HAP-1 (cell line): ENCODE results near the gene TRAPPC12.
"Not testable (repeated sequence)": the region's sequence is repeated elsewhere in the genome, so short reads cannot be mapped to it uniquely, and the experiment has no call there.

Experiments used
- DNase-seq, 2 experiments: peaks; one replicate each; pipeline ENCODE4 v3.0.0-alpha.2; 2016 to 2020; ENCODE audit warnings: low spot score in 2 of 2
- H3K27me3 ChIP-seq: fragments of 250-450 bp; sonication (Bioruptor Pico); 2 replicates; pipeline ENCODE4 v1.5.1; 2020; ENCODE audit warnings: low read depth, mild to moderate bottlenecking, moderate library complexity
- H3K36me3 ChIP-seq: fragments of 250-450 bp; sonication (Bioruptor Pico); replicated peaks from 2 replicates; pipeline ENCODE4 v1.5.1; 2020; ENCODE audit warnings: mild to moderate bottlenecking
- H3K4me1 ChIP-seq: fragments of 250-450 bp; sonication (Bioruptor Pico); 2 replicates; pipeline ENCODE4 v1.5.1; 2020; ENCODE audit warnings: mild to moderate bottlenecking
- H3K4me3 ChIP-seq: fragments of 250-450 bp; sonication (Bioruptor Pico); 2 replicates; pipeline ENCODE4 v1.5.1; 2020; ENCODE audit warnings: mild to moderate bottlenecking, moderate library complexity
- H3K9me3 ChIP-seq: fragments of 250-450 bp; sonication (Bioruptor Pico); 2 replicates; pipeline ENCODE4 v1.5.1; 2020; ENCODE audit warnings: mild to moderate bottlenecking, moderate library complexity
- in situ Hi-C: fragments of 300-500 bp; cut with MboI; formaldehyde crosslinking; loops from 3 replicates; pipeline ENCODE4 v1.14.3; 2020; ENCODE audit warnings: low sequenced_read_pairs, inconsistent platforms, mixed read lengths

TRAPPC12 gene

DNA sequence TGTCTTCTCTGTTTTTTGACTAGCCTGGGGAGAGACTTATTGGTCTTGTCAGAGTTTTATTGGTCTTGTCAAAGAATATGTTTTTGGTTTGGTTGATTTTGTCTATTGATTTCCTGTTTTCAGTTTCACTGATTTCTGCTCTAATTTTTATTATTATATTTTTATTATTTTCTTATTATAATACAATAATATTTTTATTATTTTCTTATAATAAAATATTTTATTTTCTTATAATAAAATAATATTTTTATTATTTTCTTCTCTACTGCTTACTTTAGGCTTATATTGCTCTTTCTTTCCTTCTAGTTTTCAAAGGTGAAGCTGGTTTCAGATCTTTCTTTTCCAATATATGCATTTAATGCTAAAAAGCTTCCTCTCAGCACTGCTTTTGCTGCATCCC is 62.0 kb downstream of the TRAPPC12 start:
- no peaks in the 10 kb centered on the region for H3K4me1 ChIP-seq
- DNase-seq = no peak
- in situ Hi-C loops = no loop called here
- no peaks in the 10 kb centered on the region for H3K27me3 ChIP-seq
- H3K4me3 ChIP-seq = no peak overlapping the region
- H3K9me3 ChIP-seq = no peaks in the 10 kb centered on the region
- peaks cover 19% of the 10 kb centered on the region for H3K36me3 ChIP-seq

DNA sequence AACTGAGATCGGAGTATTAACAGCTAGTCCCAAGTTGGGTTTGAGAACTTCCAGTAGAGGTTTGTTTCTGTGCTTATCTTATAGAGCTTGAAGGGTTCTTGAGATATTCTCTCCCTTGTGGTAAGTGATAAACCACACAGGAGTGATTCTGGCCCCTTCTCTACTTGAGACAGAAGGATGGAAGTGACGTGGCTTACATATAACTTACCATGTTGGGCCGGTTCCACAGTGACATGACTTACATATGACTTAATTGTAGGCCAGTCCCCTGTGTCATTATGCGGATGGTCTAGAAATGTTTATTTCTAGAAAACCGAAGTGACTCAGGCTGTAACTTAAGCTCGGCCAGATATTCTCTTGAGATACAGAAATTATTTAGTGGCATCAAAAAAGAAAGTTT is 62.7 kb downstream of the TRAPPC12 start:
- Histone ChIP-seq H3K27me3 (no peaks in the 10 kb centered on the region), H3K9me3 (no peaks in the 10 kb centered on the region), H3K4me1 (no peaks in the 10 kb centered on the region), H3K4me3 (no peak overlapping the region), H3K36me3 (peaks cover 20% of the 10 kb centered on the region)
- in situ Hi-C loops = no loop called here
- no peak for DNase-seq

DNA sequence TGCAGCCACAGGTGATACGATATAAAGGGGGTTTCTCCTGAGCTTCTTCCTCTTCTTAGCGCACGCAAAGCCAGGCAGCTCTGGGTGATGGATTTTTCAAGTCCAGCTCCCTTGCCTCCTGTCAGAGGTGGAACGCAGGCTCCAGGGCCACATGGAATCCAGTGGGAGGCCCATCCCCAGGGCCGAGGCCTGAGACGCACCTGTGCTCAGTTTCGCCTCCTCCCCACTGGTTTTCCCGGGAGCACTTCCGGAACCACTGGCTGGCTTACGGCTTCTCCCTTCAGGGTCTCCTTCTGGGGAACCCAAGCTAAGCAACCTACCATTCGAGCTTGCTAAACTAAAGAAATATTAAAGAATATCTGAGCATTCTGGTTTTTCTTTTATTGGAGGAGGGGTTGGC is 63.6 kb downstream of the TRAPPC12 start:
- no peaks in the 10 kb centered on the region for H3K27me3 ChIP-seq
- no peaks in the 10 kb centered on the region for H3K4me1 ChIP-seq
- DNase-seq = no peak
- H3K36me3 ChIP-seq = peaks cover 20% of the 10 kb centered on the region
- in situ Hi-C loops = no loop called here
- H3K4me3 ChIP-seq = no peak overlapping the region
- no peaks in the 10 kb centered on the region for H3K9me3 ChIP-seq

DNA sequence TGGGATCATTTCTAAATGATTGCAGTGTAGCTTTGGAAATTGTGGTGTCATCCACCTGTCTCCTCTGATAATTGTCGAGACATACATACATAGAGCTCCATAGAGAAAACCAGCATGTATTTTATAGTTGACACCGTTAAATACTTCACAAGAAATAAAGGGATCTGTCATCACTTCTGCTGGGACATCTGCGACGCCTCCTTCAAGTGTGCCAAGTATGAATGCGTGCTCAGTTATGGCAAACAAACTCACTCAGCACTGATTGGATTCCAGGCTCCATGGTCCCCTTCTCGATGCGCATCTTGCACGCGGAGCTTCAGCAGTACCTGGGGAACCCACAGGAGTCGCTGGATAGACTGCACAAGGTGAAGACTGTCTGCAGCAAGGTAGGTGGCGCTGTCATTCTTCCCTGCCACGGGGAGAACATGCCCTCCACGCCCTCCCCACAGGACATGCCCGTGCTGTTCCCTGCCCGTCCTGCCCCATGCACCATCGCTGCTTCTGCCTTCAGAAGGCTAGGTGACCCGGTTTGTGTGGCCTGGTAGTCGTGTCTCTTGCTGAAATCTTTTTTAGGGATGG is 64.1 kb downstream of the TRAPPC12 start:
- DNase-seq = no peak

DNA sequence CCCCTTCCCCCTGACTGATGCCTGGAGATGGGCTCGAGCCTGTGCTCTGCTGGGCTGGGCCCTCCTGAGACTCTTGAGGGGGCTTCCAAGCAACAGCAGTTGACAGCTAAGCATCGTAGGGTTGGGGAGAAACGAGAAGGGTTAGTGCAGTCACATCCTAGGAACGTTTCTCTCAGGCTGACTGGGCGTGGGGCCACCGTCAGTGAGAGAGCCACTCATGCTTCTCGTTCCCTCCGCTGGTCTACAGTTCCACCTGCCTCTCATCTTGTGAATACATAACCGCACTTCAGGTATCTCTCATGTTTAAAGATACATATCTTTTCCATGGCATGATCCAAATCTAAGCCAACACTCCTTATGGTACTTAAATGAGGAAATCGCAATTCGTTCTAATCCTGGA is 66.4 kb downstream of the TRAPPC12 start:
- H3K4me3 ChIP-seq = no peak overlapping the region
- no peak for DNase-seq
- no peaks in the 10 kb centered on the region for H3K4me1 ChIP-seq
- H3K9me3 ChIP-seq = no peaks in the 10 kb centered on the region
- peaks cover 24% of the 10 kb centered on the region for H3K36me3 ChIP-seq
- no peaks in the 10 kb centered on the region for H3K27me3 ChIP-seq
- in situ Hi-C loops = no loop called here

More for the DNA sequence above, 64.1 kb downstream of the TRAPPC12 start:
- Histone ChIP-seq H3K4me1 (no peaks in the 10 kb centered on the region), H3K27me3 (no peaks in the 10 kb centered on the region), H3K9me3 (no peaks in the 10 kb centered on the region), H3K36me3 (peaks cover 20% of the 10 kb centered on the region), H3K4me3 (no peak overlapping the region)
- in situ Hi-C loops = no loop called here

DNA sequence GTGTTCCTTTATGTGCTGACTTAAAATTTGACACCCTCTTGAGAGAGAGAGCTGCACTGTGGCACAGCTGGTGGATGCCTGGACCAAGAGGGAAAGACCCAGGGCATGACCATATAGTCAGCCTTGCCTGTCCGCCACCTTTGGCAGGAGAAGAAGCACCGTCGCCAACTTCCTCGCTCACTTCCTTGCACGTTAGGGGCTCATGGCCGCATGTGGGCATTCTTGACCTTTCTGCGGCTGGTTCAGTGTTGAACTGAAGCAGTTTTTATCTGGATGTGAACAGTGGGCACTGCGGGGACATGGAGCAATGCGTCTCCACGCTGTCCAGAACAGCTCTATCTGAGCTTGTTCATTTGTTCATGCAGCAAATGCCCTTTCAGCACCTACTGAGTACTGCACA is 66.9 kb downstream of the TRAPPC12 start:
- no peaks in the 10 kb centered on the region for H3K9me3 ChIP-seq
- no peak for DNase-seq
- H3K36me3 ChIP-seq = peaks cover 24% of the 10 kb centered on the region
- H3K4me3 ChIP-seq = no peak overlapping the region
- in situ Hi-C loops = no loop called here
- H3K4me1 ChIP-seq = no peaks in the 10 kb centered on the region
- H3K27me3 ChIP-seq = no peaks in the 10 kb centered on the region

DNA sequence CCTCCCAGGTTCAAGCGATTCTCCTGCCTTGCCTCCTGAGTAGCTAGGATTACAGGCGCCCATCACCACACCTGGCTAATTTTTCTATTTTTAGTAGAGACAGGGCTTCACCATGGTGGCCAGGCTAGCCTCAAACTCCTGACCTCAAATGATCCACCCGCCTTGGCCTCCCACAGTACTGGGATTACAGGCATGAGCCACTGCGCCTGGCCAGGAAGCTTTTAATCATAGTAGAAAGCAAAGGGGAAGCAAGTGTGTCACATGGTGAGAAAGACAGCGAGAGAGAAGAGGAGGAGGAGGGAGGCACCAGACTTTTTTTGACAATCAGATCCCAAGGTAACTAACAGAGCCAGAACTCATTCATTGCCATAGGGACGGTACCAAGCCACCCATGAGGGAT is 67.7 kb downstream of the TRAPPC12 start:
- DNase-seq, H3K4me3 ChIP-seq, H3K9me3 ChIP-seq, H3K4me1 ChIP-seq, H3K27me3 ChIP-seq, in situ Hi-C loops: not testable (repeated sequence)
- peaks cover 28% of the 10 kb centered on the region for H3K36me3 ChIP-seq

DNA sequence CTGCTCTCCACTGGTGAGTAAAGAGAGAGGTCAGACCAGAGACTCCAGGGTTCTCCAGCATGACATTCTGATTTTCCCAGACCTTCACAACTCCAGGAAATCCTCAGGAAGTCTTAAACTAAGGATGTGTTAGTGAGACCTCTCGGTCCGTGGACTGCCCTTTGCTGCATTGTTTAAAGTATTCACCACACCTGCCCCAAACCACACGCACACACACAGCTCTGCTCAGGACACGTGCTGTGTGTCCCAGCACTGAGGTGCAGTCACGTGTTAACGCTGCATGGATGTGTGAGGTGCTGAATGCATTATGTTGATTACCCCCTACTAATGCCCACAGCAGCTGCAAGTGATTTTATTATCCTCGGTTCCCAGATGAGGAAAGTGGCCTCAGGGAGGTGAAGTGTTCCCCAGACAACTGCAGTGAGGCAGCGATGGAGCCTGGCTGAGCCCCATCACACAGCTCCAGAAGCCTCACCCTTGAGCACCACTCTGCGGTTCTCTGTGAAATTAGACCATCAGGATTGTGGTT is 68.4 kb downstream of the TRAPPC12 start:
- in situ Hi-C loops = no loop called here
- no peak for DNase-seq
- no peak overlapping the region for H3K4me3 ChIP-seq

DNA sequence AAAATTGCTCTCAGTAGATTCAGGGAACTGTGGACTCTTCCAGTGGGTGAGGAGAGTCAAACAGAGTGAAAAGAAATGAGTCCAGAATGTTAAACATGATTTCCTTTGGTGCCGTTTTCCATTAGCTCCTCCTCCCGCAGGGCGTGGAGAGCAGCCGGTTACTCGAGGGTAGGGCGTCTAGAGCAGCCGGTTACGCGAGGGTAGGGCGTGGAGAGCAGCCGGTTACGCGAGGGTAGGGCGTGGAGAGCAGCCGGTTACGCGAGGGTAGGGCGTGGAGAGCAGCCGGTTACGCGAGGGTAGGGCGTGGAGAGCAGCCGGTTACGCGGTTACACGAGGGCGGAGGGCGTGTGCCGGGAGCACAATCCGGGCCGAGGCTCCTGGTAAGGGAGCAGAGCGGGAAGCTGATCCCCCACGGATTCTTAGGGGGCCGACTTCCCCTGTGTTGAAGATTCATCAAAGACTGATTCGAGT is 69.0 kb downstream of the TRAPPC12 start:
- H3K36me3 ChIP-seq = peaks cover 28% of the 10 kb centered on the region
- H3K4me1 ChIP-seq, DNase-seq, H3K27me3 ChIP-seq, in situ Hi-C loops, H3K9me3 ChIP-seq, H3K4me3 ChIP-seq: not testable (repeated sequence)

More for the DNA sequence above, 68.4 kb downstream of the TRAPPC12 start:
- no peaks in the 10 kb centered on the region for H3K9me3 ChIP-seq
- H3K27me3 ChIP-seq = no peaks in the 10 kb centered on the region
- no peaks in the 10 kb centered on the region for H3K4me1 ChIP-seq
- peaks cover 28% of the 10 kb centered on the region for H3K36me3 ChIP-seq

DNA sequence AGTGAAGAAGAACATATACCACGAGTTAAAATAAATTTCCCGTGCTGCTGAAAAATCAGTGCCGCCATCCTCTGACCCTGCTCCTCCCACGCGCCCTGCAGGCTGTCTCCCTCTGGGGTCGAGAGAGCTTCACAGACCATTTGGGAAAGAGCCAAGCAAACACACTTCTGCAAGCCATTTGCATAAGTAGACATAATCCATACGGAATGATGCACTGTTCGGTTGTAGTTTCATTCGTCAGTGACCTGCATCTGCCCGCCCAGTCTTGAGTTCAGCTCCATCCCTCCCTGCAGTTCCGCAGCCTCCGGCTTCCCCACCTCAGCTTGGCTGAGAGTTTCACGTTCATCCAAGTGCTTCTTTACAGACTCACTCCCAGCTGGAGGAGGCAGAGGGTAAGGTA is 69.6 kb downstream of the TRAPPC12 start:
- H3K27me3 ChIP-seq = no peaks in the 10 kb centered on the region
- DNase-seq = peak in 1 of 2 experiments; percentile 46
- no peak overlapping the region for H3K4me3 ChIP-seq
- no peaks in the 10 kb centered on the region for H3K9me3 ChIP-seq
- no peaks in the 10 kb centered on the region for H3K4me1 ChIP-seq
- peaks cover 23% of the 10 kb centered on the region for H3K36me3 ChIP-seq
- in situ Hi-C loops = no loop called here

DNA sequence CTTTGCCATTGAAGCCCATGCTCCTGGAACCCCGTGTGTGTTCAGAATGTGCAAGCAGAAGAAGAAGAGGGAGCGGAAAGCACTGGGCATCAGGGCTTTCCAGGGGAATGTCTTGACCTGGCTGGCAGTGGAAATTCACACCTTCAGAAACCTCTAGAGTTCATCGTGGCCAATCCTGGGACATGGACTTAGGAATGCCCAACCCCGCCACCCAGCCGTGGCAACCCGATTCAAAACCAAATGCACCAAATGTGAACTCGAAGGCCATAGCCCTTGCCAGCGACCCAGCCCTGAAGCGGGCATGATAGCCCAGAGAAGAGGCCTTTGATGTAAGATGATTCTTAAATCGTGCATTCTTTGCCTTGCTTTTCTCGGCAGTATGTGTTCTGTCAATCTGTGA is 70.4 kb downstream of the TRAPPC12 start:
- no peaks in the 10 kb centered on the region for H3K27me3 ChIP-seq
- H3K4me1 ChIP-seq = no peaks in the 10 kb centered on the region
- peaks cover 20% of the 10 kb centered on the region for H3K36me3 ChIP-seq
- no peak overlapping the region for H3K4me3 ChIP-seq
- in situ Hi-C loops = no loop called here
- H3K9me3 ChIP-seq = no peaks in the 10 kb centered on the region
- DNase-seq = no peak

DNA sequence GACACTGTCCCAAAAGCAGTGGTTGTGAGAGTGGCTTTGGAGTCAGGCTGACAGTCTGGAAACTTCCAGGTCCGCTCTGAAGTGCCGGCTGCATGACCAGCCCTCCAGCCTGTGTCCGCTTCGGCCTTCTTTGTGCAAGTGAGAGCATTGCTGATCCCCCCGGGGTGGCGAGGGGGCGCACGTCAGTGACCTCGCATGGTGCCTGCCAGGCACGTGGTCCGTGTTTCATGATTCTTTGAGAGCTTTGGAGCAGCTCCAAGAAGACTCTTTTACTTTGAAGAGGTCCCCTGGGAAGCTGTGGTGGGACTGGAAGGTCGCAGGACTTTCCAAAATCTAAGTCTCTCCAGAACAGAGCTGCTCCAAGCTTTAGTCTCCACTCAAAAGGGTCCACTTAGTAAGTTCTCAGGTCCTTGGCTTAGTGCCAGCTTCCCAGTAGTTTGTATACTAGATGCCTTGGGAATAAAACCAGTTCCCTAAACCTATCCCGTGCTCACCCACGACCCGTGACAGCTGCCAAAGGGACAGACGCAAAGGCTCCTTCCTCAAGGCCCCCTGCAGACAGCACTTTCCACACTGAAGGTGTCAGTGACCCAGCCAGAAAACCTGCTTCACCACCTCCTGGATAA is 71.0 kb downstream of the TRAPPC12 start:
- peaks cover 19% of the 10 kb centered on the region for H3K36me3 ChIP-seq
- no peaks in the 10 kb centered on the region for H3K27me3 ChIP-seq
- no peak overlapping the region for H3K4me3 ChIP-seq
- no peaks in the 10 kb centered on the region for H3K4me1 ChIP-seq
- H3K9me3 ChIP-seq = no peaks in the 10 kb centered on the region
- DNase-seq = no peak
- in situ Hi-C loops = no loop called here

DNA sequence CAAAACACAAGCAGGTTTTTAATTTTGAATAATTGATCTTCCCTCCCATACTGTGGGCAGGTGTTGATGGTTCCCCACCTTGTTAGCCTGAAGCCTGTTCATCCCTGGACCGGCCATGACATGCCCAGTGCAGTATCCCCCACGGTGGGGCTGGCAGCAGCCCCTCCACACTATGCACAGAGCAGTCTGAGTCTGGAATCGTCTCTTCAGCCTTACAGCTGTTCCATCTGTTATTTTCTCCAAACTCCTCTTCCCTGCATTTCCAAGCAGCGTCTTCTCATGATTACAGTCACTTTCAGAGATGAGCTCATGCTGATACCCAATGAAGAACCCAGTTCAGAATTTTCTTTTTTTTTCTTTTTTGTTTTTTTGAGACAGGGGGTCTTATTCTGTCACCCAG is 71.7 kb downstream of the TRAPPC12 start:
- in situ Hi-C loops = no loop called here
- Histone ChIP-seq H3K4me1 (no peaks in the 10 kb centered on the region), H3K4me3 (no peak overlapping the region), H3K36me3 (peaks cover 15% of the 10 kb centered on the region), H3K27me3 (no peaks in the 10 kb centered on the region), H3K9me3 (no peaks in the 10 kb centered on the region)
- no peak for DNase-seq

DNA sequence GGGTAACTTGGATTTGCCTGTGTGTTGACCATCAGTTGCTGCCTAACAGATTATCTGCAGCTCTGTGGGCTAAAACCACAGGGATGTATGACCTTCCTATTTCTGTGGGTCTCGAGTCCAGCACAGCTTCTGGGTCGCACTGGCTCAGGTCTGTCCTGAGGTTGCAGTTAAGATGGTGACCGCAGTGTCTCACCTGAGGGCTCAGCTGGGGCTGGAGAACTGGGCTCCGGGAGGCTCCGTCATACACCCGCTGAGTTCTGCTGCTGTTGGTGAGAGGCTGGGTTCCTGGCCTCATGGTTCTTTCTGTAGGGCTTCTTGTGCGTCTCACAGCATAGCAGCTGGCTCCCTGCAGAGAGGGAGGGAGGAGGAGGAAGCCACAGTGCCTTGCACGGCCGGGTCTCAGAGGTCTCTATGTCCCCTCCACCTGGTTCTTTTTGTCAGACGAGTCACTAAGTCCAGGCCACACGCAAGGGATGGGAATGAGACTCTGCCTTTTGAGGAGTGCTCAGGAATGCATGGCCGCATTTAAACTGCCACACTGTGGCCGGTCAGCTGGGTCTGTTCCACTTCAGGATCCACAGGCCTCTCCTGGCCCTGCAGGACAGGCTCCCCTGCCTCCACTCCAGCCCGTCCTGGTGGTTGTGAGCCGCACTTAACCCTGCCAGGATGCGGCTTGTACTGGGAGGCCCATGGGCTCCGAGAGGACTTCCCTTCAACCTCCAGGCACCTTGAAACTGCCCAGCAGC is 72.6 kb downstream of the TRAPPC12 start:
- Histone ChIP-seq H3K27me3 (no peaks in the 10 kb centered on the region), H3K4me3 (no peak overlapping the region), H3K9me3 (no peaks in the 10 kb centered on the region), H3K36me3 (peaks cover 10% of the 10 kb centered on the region; the same call in 1 of the 2 replicates), H3K4me1 (no peaks in the 10 kb centered on the region)
- in situ Hi-C loops = no loop called here
- DNase-seq = no peak
